IPS-NIHi7 (cell line): ENCODE data around the gene TCEAL2.
"Not testable (repeated sequence)": the region's sequence is repeated elsewhere in the genome, so short reads cannot be mapped to it uniquely, and the experiment has no call there.

ENCODE experiments used
- DNase-seq: peaks from one replicate; pipeline ENCODE4 v3.0.0; 2012; ENCODE audit warnings: mixed read lengths; ENCODE audit errors: extremely low spot score

Gene TCEAL2

DNA sequence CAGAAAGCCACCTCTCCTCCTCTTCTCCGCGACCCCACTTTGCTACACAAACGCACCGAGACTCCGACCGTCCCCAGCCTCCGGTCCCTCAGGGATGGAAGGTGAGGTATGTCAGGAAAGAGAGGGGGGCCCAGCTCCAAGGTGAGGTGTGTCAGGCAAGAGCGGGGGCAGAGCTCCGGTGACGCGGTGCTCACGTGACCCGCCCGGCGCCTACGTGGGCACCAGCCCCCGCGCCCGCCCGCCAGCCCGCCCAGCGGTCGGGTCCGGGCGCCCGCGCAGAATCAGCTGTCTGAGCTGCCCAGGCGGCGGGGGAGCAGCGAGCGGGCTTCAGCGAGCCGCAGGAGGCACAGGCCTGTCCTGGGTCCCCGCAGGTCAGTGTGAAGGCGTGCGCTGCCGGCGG is at the start of gene TCEAL2:
Gene TCEAL2, plus strand, starts transcription at position 244 of the 400 bp plus-strand sequence. CDS start 1,152 bp downstream, outside the sequence.
- DNase-seq, result peak; percentile 43

DNA sequence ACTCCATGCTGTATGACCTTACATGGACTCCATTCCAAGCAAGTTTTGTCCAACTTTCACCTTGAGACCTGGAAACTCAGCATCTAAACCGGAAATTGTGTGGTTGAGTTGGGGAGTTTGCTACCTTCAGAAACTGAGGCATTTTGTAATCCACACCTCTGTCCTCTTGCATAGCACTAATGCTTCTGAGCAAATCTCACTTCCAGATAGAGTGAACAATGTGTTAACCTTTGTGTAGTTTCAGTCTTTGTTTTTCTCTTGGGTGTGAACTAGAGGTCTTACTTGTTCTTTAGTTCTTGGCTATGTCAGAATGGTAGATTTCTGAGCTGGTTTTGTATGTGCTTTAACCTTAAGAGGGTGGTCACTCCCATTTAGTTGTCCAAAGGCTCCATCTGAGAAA is 48.1 kb upstream of the TCEAL2 start:
- DNase-seq, result no peak

DNA sequence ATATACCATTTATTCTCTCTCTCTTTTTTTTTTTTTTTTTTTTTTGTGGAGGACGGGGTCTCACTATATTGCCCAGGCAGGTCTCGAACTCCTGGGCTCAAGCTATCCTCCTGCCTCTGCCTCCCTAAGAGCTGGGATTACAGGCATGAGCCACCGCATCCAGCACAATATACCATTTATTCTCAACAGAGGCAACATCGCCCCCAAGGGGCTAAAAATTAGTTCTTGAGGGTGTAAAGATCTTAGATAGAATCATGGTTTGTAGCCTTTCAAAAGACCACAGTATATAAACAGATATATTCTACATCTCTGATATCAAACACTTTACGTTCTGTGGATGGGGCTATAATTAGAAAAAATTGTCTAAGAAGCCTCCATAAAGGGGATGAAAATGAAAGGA is 39.8 kb upstream of the TCEAL2 start:
- DNase-seq, result no peak

DNA sequence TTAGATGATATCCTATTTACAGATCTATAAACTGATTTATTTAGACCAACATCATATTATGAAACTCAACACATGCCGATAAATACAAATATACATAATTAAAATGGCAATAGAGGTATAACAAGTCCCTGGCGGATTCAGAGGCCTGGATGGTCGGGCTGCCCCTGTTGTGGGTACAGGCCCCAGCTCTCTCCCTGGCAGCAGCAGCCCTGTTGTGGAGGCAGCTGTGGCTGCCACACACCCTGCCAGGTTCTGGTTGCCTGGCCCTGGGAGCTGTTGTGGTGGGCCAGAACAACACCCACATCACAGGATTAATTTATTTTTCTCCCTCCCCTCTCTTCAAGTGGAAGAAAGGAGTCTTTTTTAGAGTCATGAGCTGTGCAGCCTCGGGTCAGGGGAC is 12.1 kb upstream of the TCEAL2 start:
- no peak for DNase-seq

DNA sequence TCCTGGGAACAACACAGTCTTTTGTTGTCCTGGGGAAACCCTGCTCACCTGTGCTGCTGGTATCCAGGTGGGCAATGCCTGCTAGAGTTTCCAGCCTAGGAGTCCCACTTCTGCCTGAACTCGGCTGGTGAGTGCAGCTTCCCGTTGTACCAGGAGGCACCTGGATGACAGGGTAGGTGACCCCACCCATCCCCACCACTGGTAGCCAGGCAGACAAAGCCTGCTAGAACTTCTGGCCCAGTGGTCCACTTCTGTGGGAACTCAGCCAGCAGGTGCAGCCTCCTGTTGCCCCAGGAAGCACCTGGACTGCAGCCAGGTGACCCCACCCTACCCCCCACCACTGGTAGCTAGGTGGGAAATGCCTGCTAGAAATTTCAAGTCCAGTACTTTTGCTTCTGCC is 9.7 kb upstream of the TCEAL2 start:
- no peak for DNase-seq

DNA sequence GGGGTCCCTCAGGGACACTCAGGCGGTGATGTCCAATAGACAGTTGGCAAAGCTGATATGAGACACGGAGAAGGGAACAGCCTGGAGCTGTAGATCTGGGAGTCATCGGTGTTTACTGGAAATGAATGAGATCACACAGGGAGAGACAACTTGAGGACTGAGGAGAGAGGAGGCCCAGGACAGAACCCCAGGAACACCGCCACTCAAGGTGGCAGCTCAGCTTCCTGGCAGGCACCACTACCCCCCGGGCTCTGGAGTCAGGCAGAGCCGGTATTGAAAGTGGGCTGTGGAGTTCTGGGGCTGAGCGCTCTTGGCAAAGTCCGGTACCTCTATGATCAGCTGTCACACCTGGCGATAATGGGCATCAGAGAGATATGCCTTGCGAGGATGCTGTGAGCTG is 465 bp upstream of the TCEAL2 start:
- not testable (repeated sequence) for DNase-seq

DNA sequence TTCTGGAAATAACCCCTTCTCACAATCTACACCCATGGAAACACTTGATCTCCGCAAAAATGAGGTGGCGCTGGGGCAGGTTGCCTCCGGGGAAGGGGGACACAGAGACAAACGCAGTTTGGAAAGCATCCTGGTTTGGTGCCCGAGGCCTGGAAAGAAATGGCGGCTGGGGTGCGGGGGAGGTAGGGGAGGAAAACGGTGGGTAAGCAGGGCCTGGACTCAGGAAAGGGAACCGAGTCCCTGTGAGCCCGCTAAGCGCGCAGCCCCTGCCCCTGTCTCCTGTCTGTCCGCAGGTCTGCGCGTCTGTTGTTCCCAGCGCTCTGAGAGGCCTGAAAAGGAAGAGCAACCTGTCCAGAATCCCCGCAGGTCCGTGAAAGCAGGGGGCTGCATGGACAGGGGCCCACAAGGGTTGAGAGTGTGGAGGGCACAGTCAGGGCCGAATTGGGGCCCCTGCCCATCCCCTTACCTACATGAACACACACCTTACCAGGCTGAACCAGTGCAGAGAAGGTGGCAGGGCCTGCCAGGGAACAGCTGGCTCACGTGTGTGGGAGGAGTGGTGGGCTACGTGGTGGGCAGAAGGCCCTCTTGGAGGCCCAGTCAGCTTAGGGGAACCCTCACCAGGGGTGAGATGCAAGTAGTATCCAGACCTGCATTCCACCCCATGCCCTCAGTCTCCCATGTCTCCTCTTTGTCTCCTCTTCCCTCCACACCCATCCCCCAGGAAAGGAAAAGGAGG is 770 bp downstream of the TCEAL2 start:
- not testable (repeated sequence) for DNase-seq

DNA sequence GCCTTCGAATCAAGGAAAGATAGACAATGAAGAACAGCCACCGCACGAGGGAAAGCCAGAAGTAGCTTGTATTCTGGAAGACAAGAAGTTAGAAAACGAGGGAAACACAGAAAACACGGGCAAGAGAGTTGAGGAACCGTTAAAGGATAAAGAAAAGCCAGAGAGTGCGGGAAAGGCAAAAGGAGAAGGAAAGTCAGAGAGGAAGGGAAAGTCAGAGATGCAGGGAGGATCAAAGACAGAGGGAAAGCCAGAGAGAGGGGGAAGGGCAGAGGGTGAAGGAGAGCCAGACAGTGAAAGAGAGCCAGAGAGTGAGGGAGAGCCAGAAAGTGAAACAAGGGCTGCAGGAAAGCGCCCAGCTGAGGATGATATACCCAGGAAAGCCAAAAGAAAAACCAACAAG is 1.4 kb downstream of the TCEAL2 start:
- DNase-seq, result no peak

DNA sequence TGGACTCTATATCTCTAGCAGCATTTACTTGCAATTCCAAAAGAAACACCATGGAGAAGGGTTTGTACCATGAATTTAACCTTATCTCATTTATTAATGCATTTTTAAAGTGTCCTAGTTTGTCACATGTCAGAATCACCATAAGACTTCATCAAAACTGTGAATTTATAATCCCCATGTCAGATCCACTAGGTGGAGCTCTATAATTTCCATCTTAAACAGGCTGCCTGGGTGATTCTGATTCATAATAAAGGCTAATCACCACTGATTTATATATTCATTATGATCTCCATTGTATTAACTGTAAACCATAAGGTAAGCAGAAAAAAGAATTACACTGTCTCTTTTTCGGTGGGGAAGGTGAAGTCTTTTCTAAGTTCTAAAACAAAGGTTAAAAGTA is 4.0 kb downstream of the TCEAL2 start:
- DNase-seq, result no peak

DNA sequence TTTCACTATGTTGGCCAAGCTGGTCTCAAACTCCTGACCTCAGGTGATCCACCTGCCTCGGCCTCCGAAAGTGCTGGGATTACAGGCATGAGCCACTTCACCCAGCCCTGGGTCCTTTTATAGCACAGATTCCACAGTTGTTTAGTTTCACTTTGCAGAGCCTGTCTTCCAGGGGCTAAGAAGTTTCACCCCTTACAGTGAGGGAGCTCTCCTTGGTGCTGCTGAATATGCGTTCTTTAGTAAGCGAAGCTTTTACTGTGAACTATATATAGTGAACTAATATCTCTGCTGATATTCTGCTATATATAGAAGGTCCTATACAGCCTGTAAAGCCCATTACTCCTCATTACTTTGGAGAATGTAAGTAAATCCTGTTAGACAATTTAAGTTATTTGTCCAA is 12.6 kb downstream of the TCEAL2 start:
- DNase-seq, result no peak

DNA sequence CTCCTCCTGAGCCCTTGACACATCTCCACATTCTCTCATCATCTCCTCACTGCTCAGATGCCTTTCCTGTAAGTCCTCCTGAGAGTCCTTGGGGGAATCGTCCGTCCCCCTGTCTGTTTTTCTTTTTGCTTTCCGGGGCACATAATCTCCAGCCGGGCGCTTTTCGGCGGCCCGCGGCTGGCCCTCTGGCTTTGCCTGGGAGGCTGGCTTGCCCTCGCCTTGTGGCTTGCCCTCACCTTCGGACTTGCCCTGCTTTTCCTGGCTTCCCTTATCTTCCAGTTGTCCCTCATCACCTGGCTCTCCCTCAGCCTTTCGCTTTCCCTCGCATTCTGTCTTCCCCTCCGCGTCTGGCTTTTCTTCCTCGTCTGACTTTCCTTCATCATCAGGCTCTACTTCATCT is 15.4 kb downstream of the TCEAL2 start:
- DNase-seq, result not testable (repeated sequence)

DNA sequence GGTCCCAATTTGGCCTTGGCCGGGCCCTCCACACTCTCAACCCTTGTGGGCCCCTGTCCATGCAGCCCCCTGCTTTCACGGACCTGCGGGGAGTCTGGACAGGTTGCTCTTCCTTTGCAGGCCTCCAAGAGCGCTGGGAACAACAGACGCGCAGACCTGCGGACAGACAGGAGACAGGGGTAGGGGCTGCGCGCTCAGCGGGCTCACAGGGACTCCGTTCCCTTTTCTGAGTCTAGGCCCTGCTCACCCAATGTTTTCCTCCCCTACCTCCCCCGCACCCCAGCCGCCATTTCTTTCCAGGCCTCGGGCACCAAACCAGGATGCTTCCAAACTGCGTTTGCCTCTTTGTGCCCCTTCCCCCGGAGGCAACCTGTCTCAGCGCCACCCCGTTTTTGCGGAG is 16.2 kb downstream of the TCEAL2 start:
- not testable (repeated sequence) for DNase-seq

DNA sequence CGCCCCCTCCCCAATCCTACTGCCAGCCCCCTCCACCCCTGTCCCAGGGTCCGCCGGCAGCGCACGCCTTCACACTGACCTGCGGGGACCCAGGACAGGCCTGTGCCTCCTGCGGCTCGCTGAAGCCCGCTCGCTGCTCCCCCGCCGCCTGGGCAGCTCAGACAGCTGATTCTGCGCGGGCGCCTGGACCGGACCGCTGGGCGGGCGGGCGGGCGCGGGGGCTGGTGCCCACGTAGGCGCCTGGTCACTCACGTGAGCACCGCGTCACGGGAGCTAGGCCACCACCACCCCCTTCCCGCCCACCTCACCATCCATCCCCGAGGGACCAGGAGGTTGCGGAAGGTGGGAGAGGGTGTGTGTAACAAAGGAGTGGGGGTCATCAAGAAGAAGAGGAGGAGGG is 16.8 kb downstream of the TCEAL2 start, which contains the start of gene TCEAL6:
Gene TCEAL6, minus strand, starts transcription at position 208 of the 400 bp plus-strand sequence.
- DNase-seq, result not testable (repeated sequence)

DNA sequence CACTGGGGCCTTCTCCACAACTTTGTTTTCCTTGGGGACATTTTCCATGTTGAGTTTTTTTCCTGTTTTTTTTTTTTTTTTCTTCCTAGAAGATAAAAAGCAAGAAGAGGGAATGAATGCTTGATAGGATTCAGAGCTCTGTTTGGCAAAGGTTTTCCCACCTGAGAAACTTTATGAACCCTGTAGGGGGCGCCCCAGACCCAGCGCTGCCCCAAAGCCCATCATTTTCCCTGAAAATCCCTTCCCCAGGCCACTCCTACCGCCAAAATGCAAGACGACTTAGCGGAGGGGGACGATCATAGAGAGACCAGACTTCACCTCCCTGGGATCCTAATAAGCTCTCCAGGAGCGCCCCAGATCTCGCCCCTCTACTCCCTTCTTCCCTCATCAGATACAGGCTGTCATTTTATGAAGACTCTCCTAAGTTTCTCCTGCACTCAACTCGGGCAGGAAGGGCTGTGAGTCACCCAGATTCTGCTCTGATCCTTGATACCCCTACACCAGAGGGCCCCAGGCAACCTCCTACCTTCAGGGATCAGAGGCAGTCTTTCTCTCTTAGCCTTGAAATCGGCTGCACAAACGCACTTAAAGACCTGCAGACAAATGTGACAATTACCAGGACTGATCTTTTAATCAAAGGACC is 28.9 kb downstream of the TCEAL2 start:
- DNase-seq, result peak; percentile 19

DNA sequence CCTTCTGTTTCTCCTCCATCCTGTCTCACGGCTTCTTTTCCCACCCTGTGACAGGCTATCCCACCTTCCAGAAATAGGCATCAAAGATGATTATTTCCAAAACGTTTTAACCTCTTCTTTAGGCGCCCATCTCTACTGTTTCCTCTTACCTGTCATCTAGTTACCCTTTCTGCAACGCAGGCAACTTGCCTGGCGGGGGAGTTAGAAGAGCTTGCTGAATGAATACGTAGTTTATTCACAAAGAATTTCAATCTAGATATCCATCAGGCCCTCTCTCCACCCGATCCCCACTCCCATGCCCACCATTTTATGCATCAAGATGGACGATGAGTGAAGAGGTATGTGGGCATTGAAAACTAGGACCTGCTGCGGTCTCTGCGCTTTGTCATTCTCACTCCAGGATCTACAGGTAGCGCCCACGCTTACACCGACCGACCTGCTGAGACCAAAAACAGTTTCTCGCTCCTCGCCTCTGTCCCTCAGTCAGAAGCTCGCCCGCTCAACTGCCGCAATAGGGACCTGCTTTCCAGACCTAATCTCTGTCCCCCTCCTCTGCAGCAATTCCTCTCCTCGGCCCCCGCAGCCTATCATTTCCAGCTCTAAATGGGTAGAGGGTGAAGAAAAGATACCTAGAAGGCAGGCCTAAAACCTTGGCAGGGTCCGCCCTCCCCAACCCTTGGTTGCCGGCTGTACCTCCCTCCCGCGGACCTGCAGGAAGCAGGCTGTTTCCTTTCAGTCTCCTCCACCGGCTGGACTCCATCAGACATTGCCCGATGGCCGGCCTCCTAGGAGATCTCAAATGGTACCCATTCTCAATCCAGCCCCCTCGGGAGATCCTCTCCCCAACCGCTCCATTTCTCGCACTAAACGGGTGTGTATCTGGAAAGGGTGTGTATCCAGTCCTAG is 29.7 kb downstream of the TCEAL2 start:
- no peak for DNase-seq

DNA sequence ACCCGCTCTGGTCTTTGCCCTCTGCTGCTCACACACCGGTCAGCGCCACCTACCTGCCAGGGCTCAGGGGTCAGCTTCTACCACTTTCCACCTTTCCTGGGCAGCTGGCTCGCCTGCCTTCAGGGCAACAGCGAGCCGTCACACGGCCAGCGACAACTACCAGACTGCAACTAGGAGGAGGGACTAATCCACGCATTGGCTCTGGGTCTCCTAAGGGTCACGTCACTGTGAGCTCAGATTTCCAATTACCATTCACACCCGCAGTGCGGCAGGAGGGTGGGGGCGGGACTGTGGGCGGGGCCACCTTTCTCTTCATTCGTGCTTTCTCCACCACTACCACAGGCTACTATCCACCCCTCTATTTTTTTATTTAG is 30.3 kb downstream of the TCEAL2 start, which contains the start of gene BEX5:
Gene BEX5, minus strand, starts transcription at position 172 of the 374 bp plus-strand sequence. CDS start 1,712 bp downstream, outside the sequence.
- DNase-seq, result peak; percentile 21
